ENCODE results near the gene ANTXR2. TPM values are rescaled to one million over a fixed set of nuclear protein-coding genes. Genes with fewer than 3 reads are reported as not detected.
A peak's percentile ranks its signal among the peaks of the same experiment; 100 is the strongest.

Gene ANTXR2
- total RNA-seq, 6 experiments from 2014 or later: 24.5 to 86.0 (median 33.7) TPM

- peaks cover 0 to 51% (median 14%) of the 10 kb centered on the region in 4 donors for H3K36me3 ChIP-seq
- H3K27me3 ChIP-seq: no peaks in the 10 kb centered on the region
- H3K4me1 ChIP-seq: no peaks in the 10 kb centered on the region
- H3K27ac ChIP-seq: no peak overlapping the region
- TF ChIP-seq CTCF (IDR thresholded peaks at IDR 0.05) (no peak), POLR2A (IDR thresholded peaks at IDR 0.05) (no peak)
- intact Hi-C loops (cut with DNase I): no loop called here
- ATAC-seq: no peak
- no peak overlapping the region for H3K4me3 ChIP-seq
- DNase-seq: no peak
- 87% methylated on average over 1 of the region's 1 CpG for WGBS (ENCODE audit: insufficient coverage, low coverage, low lambda C conversion rate, missing lambda C conversion rate)
- H3K9me3 ChIP-seq: no peaks in the 10 kb centered on the region
These were observed 93.1 kb downstream of the ANTXR2 start for GRCh38 chr4:79979785-79980437.

GRCh38 chr4:79977131-79977840 is 95.7 kb downstream of the ANTXR2 start:
- TF ChIP-seq POLR2A (IDR thresholded peaks at IDR 0.05) (no peak), CTCF (IDR thresholded peaks at IDR 0.05) (no peak)

GRCh38 chr4:79964400-79965211 is 108.4 kb downstream of the ANTXR2 start:
- H3K4me3 ChIP-seq: no peak overlapping the region

More at GRCh38 chr4:79977131-79977840, 95.7 kb downstream of the ANTXR2 start:
- intact Hi-C loops (cut with DNase I): no loop called here
- ATAC-seq (no peak), DNase-seq (no peak)
- Histone ChIP-seq H3K36me3 (peaks cover 0 to 39% (median 15%) of the 10 kb centered on the region in 4 donors), H3K4me3 (no peak overlapping the region), H3K27ac (no peak overlapping the region), H3K9me3 (no peaks in the 10 kb centered on the region), H3K4me1 (no peaks in the 10 kb centered on the region), H3K27me3 (no peaks in the 10 kb centered on the region)
- WGBS (ENCODE audit: insufficient coverage, low coverage, low lambda C conversion rate, missing lambda C conversion rate): 92% methylated on average over 7 of the region's 7 CpGs

More at GRCh38 chr4:79964400-79965211, 108.4 kb downstream of the ANTXR2 start:
- Histone ChIP-seq H3K9me3 (no peaks in the 10 kb centered on the region), H3K27ac (no peak overlapping the region), H3K27me3 (no peaks in the 10 kb centered on the region), H3K36me3 (peaks cover 0 to 10% (median 4%) of the 10 kb centered on the region in 4 donors), H3K4me1 (no peaks in the 10 kb centered on the region)
- TF ChIP-seq POLR2A (IDR thresholded peaks at IDR 0.05): no peak
- no peak for TF ChIP-seq CTCF (IDR thresholded peaks at IDR 0.05)
- peak in 3 of 4 donors; percentile 44 to 49 (median 44) for ATAC-seq
- WGBS (ENCODE audit: insufficient coverage, low coverage, low lambda C conversion rate, missing lambda C conversion rate): 79% methylated on average over 14 of the region's 60 CpGs
- intact Hi-C loops (cut with DNase I): no loop called here
- peak in 1 of 3 donors; percentile 18 for DNase-seq

All from right lobe of liver (tissue), 6 donors.